H1 (cell line): Measurements from ENCODE around the gene TMED10. TPM values are rescaled to one million over a fixed set of nuclear protein-coding genes. Genes with fewer than 3 reads are reported as not detected.

Experiments used
- CTCF ChIA-PET: fragments of 300-600 bp; sonication (Branson Sonifier 250); formaldehyde crosslinking; loops from one replicate; lab custom pipeline; 2021; ENCODE audit not compliant: partially characterized antibody; lab: Charles Lee
- POLR2A ChIA-PET: fragments of 300-600 bp; sonication (Branson Sonifier 250); formaldehyde crosslinking; loops from one replicate; lab custom pipeline; 2021; ENCODE audit warnings: inconsistent platforms; ENCODE audit not compliant: partially characterized antibody; lab: Charles Lee
- DNase-seq, 2 experiments: peaks; one replicate each; pipeline versions ENCODE4 v3.0.0 to v3.0.0-alpha.2; 2010 to 2022; ENCODE audit warnings: low spot score in 2 of 2, low read depth in 1 of 2, mixed read lengths in 1 of 2
- FAIRE-seq: peaks from 2 replicates; lab custom pipeline; 2011; peaks lifted over from hg19 to GRCh38; lab: Jason Lieb, UNC
- H2AFZ ChIP-seq: 2 replicates; pipeline ENCODE4 v1.8.1; 2012; ENCODE audit warnings: low read length, inconsistent platforms
- H2AK5ac ChIP-seq: 2 replicates; pipeline ENCODE4 v1.6.1; 2013; ENCODE audit warnings: low read depth, low read length
- H2BK120ac ChIP-seq: replicated peaks from 2 replicates; pipeline ENCODE3; 2013; ENCODE audit warnings: low read depth, low read length, inconsistent platforms
- H2BK12ac ChIP-seq: 2 replicates; pipeline ENCODE4 v1.6.1; 2013; ENCODE audit warnings: low read depth, low read length
- H2BK15ac ChIP-seq: 2 replicates; pipeline ENCODE4 v1.6.1; 2013; ENCODE audit warnings: low read length
- H2BK20ac ChIP-seq: 2 replicates; pipeline ENCODE4 v1.6.1; 2013; ENCODE audit warnings: low read length
- H2BK5ac ChIP-seq: 2 replicates; pipeline ENCODE4 v1.6.1; 2013; ENCODE audit warnings: low read depth, low read length
- H3K14ac ChIP-seq: 2 replicates; pipeline ENCODE4 v1.6.1; 2013; ENCODE audit warnings: inconsistent platforms; ENCODE audit not compliant: insufficient read length
- H3K18ac ChIP-seq: 2 replicates; pipeline ENCODE4 v1.6.1; 2013; ENCODE audit warnings: low read length; ENCODE audit errors: extremely low read depth
- H3K23ac ChIP-seq: 2 replicates; pipeline ENCODE4 v1.6.1; 2013; ENCODE audit warnings: inconsistent platforms; ENCODE audit not compliant: insufficient read length
- H3K23me2 ChIP-seq: 2 replicates; pipeline ENCODE4 v1.6.1; 2013; ENCODE audit warnings: low read depth, low read length
- H3K27ac ChIP-seq: 2 replicates; pipeline ENCODE4 v1.6.1; 2011; ENCODE audit warnings: low read depth, low read length, inconsistent platforms
- H3K27me3 ChIP-seq, 4 experiments: replicated peaks in 1 of 4; 1 replicate in 1 of 4; 2 replicates in 3 of 4; pipeline versions ENCODE4 v1.6.1 to v1.8.1; 2011 to 2013; ENCODE audit warnings: low read length in 3 of 4, mild to moderate bottlenecking in 3 of 4, inconsistent platforms in 2 of 4, mixed read lengths in 2 of 4, moderate library complexity in 1 of 4; ENCODE audit not compliant: control insufficient read depth in 3 of 4, insufficient read depth in 3 of 4; ENCODE audit errors: extremely low read depth in 1 of 4
- H3K36me3 ChIP-seq, 4 experiments: 2 replicates each; pipeline versions ENCODE4 v1.6.1 to v1.8.1; 2011 to 2013; ENCODE audit warnings: mild to moderate bottlenecking in 4 of 4, low read length in 3 of 4, moderate library complexity in 2 of 4, control low read depth in 1 of 4, inconsistent platforms in 1 of 4; ENCODE audit not compliant: insufficient read depth in 4 of 4, control insufficient read depth in 2 of 4
- H3K4ac ChIP-seq: replicated peaks from 2 replicates; pipeline ENCODE3; 2013; ENCODE audit warnings: low read length, low read depth, mixed read lengths, inconsistent platforms; ENCODE audit not compliant: insufficient read length
- H3K4me1 ChIP-seq, 4 experiments: replicated peaks in 1 of 4; 1 replicate in 1 of 4; 2 replicates in 3 of 4; pipeline versions ENCODE4 v1.6.1 to v1.8.1; 2011 to 2013; ENCODE audit warnings: low read length in 3 of 4, inconsistent platforms in 2 of 4, mixed read lengths in 1 of 4; ENCODE audit not compliant: insufficient read depth in 4 of 4, control insufficient read depth in 3 of 4
- H3K4me2 ChIP-seq, 2 experiments: 2 replicates each; pipeline versions ENCODE4 v1.6.1 to v1.8.1; 2011 to 2013; ENCODE audit warnings: low read depth in 2 of 2, low read length in 2 of 2, control low read depth in 1 of 2, inconsistent platforms in 1 of 2, mild to moderate bottlenecking in 1 of 2; ENCODE audit not compliant: insufficient read depth in 1 of 2
- H3K4me3 ChIP-seq, 4 experiments: fragments of 200-600, 300-600 bp in 1 of 4; sonication (generic), shearing (Covaris generic), sonication (Bioruptor Twin) in 1 of 4; 2 replicates each; pipeline versions ENCODE4 v1.5.1 to v1.8.1; 2011 to 2016; ENCODE audit warnings: low read length in 4 of 4, low read depth in 3 of 4, control low read depth in 2 of 4, inconsistent platforms in 2 of 4, mild to moderate bottlenecking in 2 of 4, mixed read lengths in 1 of 4, moderate library complexity in 1 of 4; ENCODE audit not compliant: insufficient read depth in 2 of 4; ENCODE audit errors: extremely low read depth in 1 of 4
- H3K56ac ChIP-seq: replicated peaks from 2 replicates; pipeline ENCODE3; 2013; ENCODE audit warnings: low read depth, mild to moderate bottlenecking, mixed read lengths, low read length, inconsistent platforms; ENCODE audit not compliant: insufficient read length
- H3K79me1 ChIP-seq: 2 replicates; pipeline ENCODE4 v1.6.1; 2013; ENCODE audit warnings: low read depth, low read length, control low read depth
- H3K79me2 ChIP-seq, 2 experiments: 2 replicates each; pipeline versions ENCODE4 v1.6.1 to v1.8.1; 2012 to 2013; ENCODE audit warnings: low read length in 2 of 2, mild to moderate bottlenecking in 2 of 2, inconsistent platforms in 1 of 2; ENCODE audit not compliant: insufficient read depth in 2 of 2, control insufficient read depth in 1 of 2
- H3K9ac ChIP-seq, 4 experiments: replicated peaks in 1 of 4; 1 replicate in 1 of 4; 2 replicates in 3 of 4; pipeline versions ENCODE4 v1.6.1 to v1.8.1; 2011 to 2013; ENCODE audit warnings: low read depth in 3 of 4, low read length in 3 of 4, control low read depth in 2 of 4, mild to moderate bottlenecking in 2 of 4, moderate library complexity in 2 of 4, inconsistent platforms in 1 of 4; ENCODE audit errors: extremely low read depth in 1 of 4
- H3K9me3 ChIP-seq, 2 experiments: 2 replicates each; pipeline versions ENCODE4 v1.6.1 to v1.8.1; 2012 to 2013; ENCODE audit warnings: mild to moderate bottlenecking in 2 of 2, moderate library complexity in 2 of 2, control low read depth in 1 of 2, inconsistent platforms in 1 of 2, low read depth in 1 of 2, low read length in 1 of 2, mixed read lengths in 1 of 2; ENCODE audit not compliant: insufficient read depth in 2 of 2
- H4K20me1 ChIP-seq, 2 experiments: replicated peaks in 1 of 2; 2 replicates each; pipeline versions ENCODE3 to v1.8.1; 2011 to 2013; ENCODE audit warnings: inconsistent platforms in 2 of 2, low read length in 2 of 2, mild to moderate bottlenecking in 1 of 2; ENCODE audit not compliant: insufficient read depth in 2 of 2, control insufficient read depth in 1 of 2
- H4K5ac ChIP-seq: 2 replicates; pipeline ENCODE4 v1.6.1; 2013; ENCODE audit warnings: low read length, low read depth, mixed read lengths, inconsistent platforms; ENCODE audit not compliant: insufficient read length
- H4K8ac ChIP-seq: 2 replicates; pipeline ENCODE4 v1.8.0; 2013; ENCODE audit warnings: mild to moderate bottlenecking, moderate library complexity, low read length, inconsistent platforms; ENCODE audit not compliant: insufficient read depth; ENCODE audit errors: extremely low read depth
- H4K91ac ChIP-seq: replicated peaks from 2 replicates; pipeline ENCODE3; 2013; ENCODE audit warnings: low read length, mixed read lengths, inconsistent platforms; ENCODE audit not compliant: insufficient read length
- BRCA1 ChIP-seq: IDR thresholded peaks from 2 replicates; pipeline ENCODE4 v1.6.1; 2012; ENCODE audit warnings: low read depth, low read length, improper control_type of control experiment
- FOSL1 ChIP-seq: IDR thresholded peaks from 2 replicates; pipeline ENCODE4 v1.6.1; 2011; ENCODE audit warnings: mild to moderate bottlenecking, low read depth, low read length, moderate library complexity; ENCODE audit not compliant: insufficient read depth
- HDAC6 ChIP-seq: IDR thresholded peaks from one replicate; pipeline ENCODE4 v1.7.1; 2012; ENCODE audit warnings: low read depth, mild to moderate bottlenecking, inconsistent platforms, low read length, moderate library complexity
- KDM5A ChIP-seq: fragments of 200-600 bp; IDR thresholded peaks from 2 replicates; pipeline ENCODE4 v1.7.1; 2012; ENCODE audit warnings: mild to moderate bottlenecking, low read length, inconsistent platforms, mixed read lengths
- MAX ChIP-seq: IDR thresholded peaks from 2 replicates; pipeline ENCODE4 v1.6.1; 2012; ENCODE audit warnings: inconsistent platforms
- RXRA ChIP-seq: IDR thresholded peaks from 2 replicates; pipeline ENCODE4 v1.6.1; 2011; ENCODE audit warnings: low read depth, mild to moderate bottlenecking, low read length, moderate library complexity; ENCODE audit not compliant: insufficient read depth
- SRF ChIP-seq: IDR thresholded peaks from 2 replicates; pipeline ENCODE4 v1.6.1; 2011; ENCODE audit warnings: mild to moderate bottlenecking, low read depth, low read length, moderate library complexity
- TAF1 ChIP-seq: IDR thresholded peaks from 2 replicates; pipeline ENCODE4 v1.6.1; 2011; ENCODE audit warnings: mild to moderate bottlenecking, low read depth, low read length
- TEAD4 ChIP-seq: IDR thresholded peaks from 2 replicates; pipeline ENCODE4 v1.6.1; 2012; ENCODE audit warnings: low read depth, low read length, inconsistent platforms, mixed read lengths
- YY1 ChIP-seq: IDR thresholded peaks from 2 replicates; pipeline ENCODE4 v1.6.1; 2011; ENCODE audit warnings: low read depth, mild to moderate bottlenecking, low read length
- WGBS, 2 experiments: shearing (Covaris generic) in 1 of 2; methylation state at CpG; one replicate each; pipeline versions ENCODE4 v1.1.6 to v1.1.7; 2013 to 2015; ENCODE audit warnings: low lambda C conversion rate in 2 of 2, mixed read lengths in 2 of 2, inconsistent platforms in 1 of 2, low coverage in 1 of 2, missing lambda C conversion rate in 1 of 2; ENCODE audit not compliant: insufficient replicate concordance in 2 of 2, insufficient coverage in 1 of 2, insufficient read length in 1 of 2; ENCODE audit errors: extremely low coverage in 1 of 2, missing lambda C conversion rate in 1 of 2; 5-methylcytosine and 5-hydroxymethylcytosine counted together
- polyA plus RNA-seq, 7 experiments: library from polyadenylated mRNA; depleted of rRNA in 3 of 7; stranded (reverse) in 5 of 7; unstranded in 2 of 7; fragments of >200 nt in 5 of 7; fragments of 200-250 nt in 2 of 7; gene quantifications; 1 replicate in 5 of 7; 2 replicates in 1 of 7; 4 replicates in 1 of 7; pipeline versions ENCODE4 v1.2.1 to v1.2.3, GENCODE V29; 2011 to 2013; ENCODE audit warnings: missing spikeins in 2 of 7, mixed read lengths in 2 of 7
- total RNA-seq: library from RNA; stranded (reverse); fragmentation: NEBNext Ultra II Directional; extraction: Animal tissue kit (Norgen Biotek cat#: 25700); gene quantifications from 2 replicates; pipeline ENCODE4 v1.2.1, GENCODE V29; 2021

TMED10 gene
- total and polyA plus RNA-seq, 2 of the 8 experiments (the other 6 are each of a cell fraction or from before 2014, with no cell fraction given) = 218 to 250 TPM

GRCh38 chr14:75126121-75126544 lies 50.3 kb downstream of the TMED10 start:
- TF ChIP-seq TEAD4 = no peak
- no peak for TF ChIP-seq BRCA1
- TF ChIP-seq FOSL1 = no peak
- TF ChIP-seq MAX = no peak
- no peak for TF ChIP-seq TAF1
- TF ChIP-seq YY1 = no peak
- no peak for TF ChIP-seq SRF
- no peak for TF ChIP-seq HDAC6
- no peak for TF ChIP-seq RXRA
- TF ChIP-seq KDM5A = no peak
- TF ChIP-seq, all 59 proteins: peak for 0
- no peaks in the 10 kb centered on the region for H3K9me3 ChIP-seq
- H3K14ac ChIP-seq = no peak overlapping the region
- H3K4me1 ChIP-seq = peaks cover 0 to 4% (median 1%) of the 10 kb centered on the region in 4 experiments; a peak in 5 of 7 replicates
- H3K27ac ChIP-seq = no peak overlapping the region
- CTCF ChIA-PET = interaction anchor here (0.5 to 1.4 kb wide), 8 partner anchors 38 to 1722 kb away, joined by 3 to 4 read pairs (median 3); no protein-coding TSS in a partner anchor
- peak overlapping the region; percentile 4 for H4K5ac ChIP-seq
- H3K18ac ChIP-seq = no peak overlapping the region
- H2BK20ac ChIP-seq = no peak overlapping the region
- H3K27me3 ChIP-seq = no peaks in the 10 kb centered on the region
- H3K23ac ChIP-seq = no peak overlapping the region
- H3K23me2 ChIP-seq = peaks cover 10% of the 10 kb centered on the region
- H3K9ac ChIP-seq = peak overlapping the region; percentile 63 to 94 (median 80)
- H3K56ac ChIP-seq = no peak overlapping the region
- FAIRE-seq = no peak
- no peak overlapping the region for H3K4ac ChIP-seq
- peak overlapping the region; percentile 83 to 88 for H3K4me2 ChIP-seq
- POLR2A ChIA-PET = interaction anchor here (0.6 to 1.8 kb wide), 18 partner anchors 8 to 299 kb away, joined by 3 to 14 read pairs (median 4); partner anchors contain the start of gene ZC2HC1C
- H4K20me1 ChIP-seq = no peaks in the 10 kb centered on the region
- H3K36me3 ChIP-seq = no peaks in the 10 kb centered on the region
- H4K91ac ChIP-seq = no peak overlapping the region
- peaks cover 0 to 11% of the 10 kb centered on the region in 2 experiments; a peak in 2 of 4 replicates for H3K79me2 ChIP-seq
- no peak overlapping the region for H2BK120ac ChIP-seq
- no peak overlapping the region for H2AK5ac ChIP-seq
- peaks cover 2% of the 10 kb centered on the region for H3K79me1 ChIP-seq
- WGBS, 2 experiments = 12% methylated on average over 6 of the region's 6 CpGs; no CpG with 5 or more reads in 1 of the 2 experiments
- H4K8ac ChIP-seq = no peak overlapping the region
- no peak for DNase-seq
- no peak overlapping the region for H2BK12ac ChIP-seq
- H2BK15ac ChIP-seq = no peak overlapping the region
- no peak overlapping the region for H2AFZ ChIP-seq
- H3K4me3 ChIP-seq = peak overlapping the region; percentile 75 to 89 (median 86)
- H2BK5ac ChIP-seq = 0 out of 2 replicates have a peak overlapping the region, but pooled peaks have one; percentile 73
